H1 (cell line): ENCODE measurements around the gene DTX3. TPM values are rescaled to one million over a fixed set of nuclear protein-coding genes. Genes with fewer than 3 reads are reported as not detected.

ENCODE experiments used
- CTCF ChIA-PET: fragments of 300-600 bp; sonication (Branson Sonifier 250); formaldehyde crosslinking; loops from one replicate; lab custom pipeline; 2021; ENCODE audit not compliant: partially characterized antibody; lab: Charles Lee
- POLR2A ChIA-PET: fragments of 300-600 bp; sonication (Branson Sonifier 250); formaldehyde crosslinking; loops from one replicate; lab custom pipeline; 2021; ENCODE audit warnings: inconsistent platforms; ENCODE audit not compliant: partially characterized antibody; lab: Charles Lee
- DNase-seq, 2 experiments: peaks; one replicate each; pipeline versions ENCODE4 v3.0.0 to v3.0.0-alpha.2; 2010 to 2022; ENCODE audit warnings: low spot score in 2 of 2, low read depth in 1 of 2, mixed read lengths in 1 of 2
- FAIRE-seq: peaks from 2 replicates; lab custom pipeline; 2011; peaks lifted over from hg19 to GRCh38; lab: Jason Lieb, UNC
- H2AFZ ChIP-seq: 2 replicates; pipeline ENCODE4 v1.8.1; 2012; ENCODE audit warnings: low read length, inconsistent platforms
- H2AK5ac ChIP-seq: 2 replicates; pipeline ENCODE4 v1.6.1; 2013; ENCODE audit warnings: low read depth, low read length
- H2BK120ac ChIP-seq: replicated peaks from 2 replicates; pipeline ENCODE3; 2013; ENCODE audit warnings: low read depth, low read length, inconsistent platforms
- H2BK12ac ChIP-seq: 2 replicates; pipeline ENCODE4 v1.6.1; 2013; ENCODE audit warnings: low read depth, low read length
- H2BK15ac ChIP-seq: 2 replicates; pipeline ENCODE4 v1.6.1; 2013; ENCODE audit warnings: low read length
- H2BK20ac ChIP-seq: 2 replicates; pipeline ENCODE4 v1.6.1; 2013; ENCODE audit warnings: low read length
- H2BK5ac ChIP-seq: 2 replicates; pipeline ENCODE4 v1.6.1; 2013; ENCODE audit warnings: low read depth, low read length
- H3K14ac ChIP-seq: 2 replicates; pipeline ENCODE4 v1.6.1; 2013; ENCODE audit warnings: inconsistent platforms; ENCODE audit not compliant: insufficient read length
- H3K18ac ChIP-seq: 2 replicates; pipeline ENCODE4 v1.6.1; 2013; ENCODE audit warnings: low read length; ENCODE audit errors: extremely low read depth
- H3K23ac ChIP-seq: 2 replicates; pipeline ENCODE4 v1.6.1; 2013; ENCODE audit warnings: inconsistent platforms; ENCODE audit not compliant: insufficient read length
- H3K23me2 ChIP-seq: 2 replicates; pipeline ENCODE4 v1.6.1; 2013; ENCODE audit warnings: low read depth, low read length
- H3K27ac ChIP-seq: 2 replicates; pipeline ENCODE4 v1.6.1; 2011; ENCODE audit warnings: low read depth, low read length, inconsistent platforms
- H3K27me3 ChIP-seq, 4 experiments: replicated peaks in 1 of 4; 1 replicate in 1 of 4; 2 replicates in 3 of 4; pipeline versions ENCODE4 v1.6.1 to v1.8.1; 2011 to 2013; ENCODE audit warnings: low read length in 3 of 4, mild to moderate bottlenecking in 3 of 4, inconsistent platforms in 2 of 4, mixed read lengths in 2 of 4, moderate library complexity in 1 of 4; ENCODE audit not compliant: control insufficient read depth in 3 of 4, insufficient read depth in 3 of 4; ENCODE audit errors: extremely low read depth in 1 of 4
- H3K36me3 ChIP-seq, 4 experiments: 2 replicates each; pipeline versions ENCODE4 v1.6.1 to v1.8.1; 2011 to 2013; ENCODE audit warnings: mild to moderate bottlenecking in 4 of 4, low read length in 3 of 4, moderate library complexity in 2 of 4, control low read depth in 1 of 4, inconsistent platforms in 1 of 4; ENCODE audit not compliant: insufficient read depth in 4 of 4, control insufficient read depth in 2 of 4
- H3K4ac ChIP-seq: replicated peaks from 2 replicates; pipeline ENCODE3; 2013; ENCODE audit warnings: low read length, low read depth, mixed read lengths, inconsistent platforms; ENCODE audit not compliant: insufficient read length
- H3K4me1 ChIP-seq, 4 experiments: replicated peaks in 1 of 4; 1 replicate in 1 of 4; 2 replicates in 3 of 4; pipeline versions ENCODE4 v1.6.1 to v1.8.1; 2011 to 2013; ENCODE audit warnings: low read length in 3 of 4, inconsistent platforms in 2 of 4, mixed read lengths in 1 of 4; ENCODE audit not compliant: insufficient read depth in 4 of 4, control insufficient read depth in 3 of 4
- H3K4me2 ChIP-seq, 2 experiments: 2 replicates each; pipeline versions ENCODE4 v1.6.1 to v1.8.1; 2011 to 2013; ENCODE audit warnings: low read depth in 2 of 2, low read length in 2 of 2, control low read depth in 1 of 2, inconsistent platforms in 1 of 2, mild to moderate bottlenecking in 1 of 2; ENCODE audit not compliant: insufficient read depth in 1 of 2
- H3K4me3 ChIP-seq, 4 experiments: fragments of 200-600, 300-600 bp in 1 of 4; sonication (generic), shearing (Covaris generic), sonication (Bioruptor Twin) in 1 of 4; 2 replicates each; pipeline versions ENCODE4 v1.5.1 to v1.8.1; 2011 to 2016; ENCODE audit warnings: low read length in 4 of 4, low read depth in 3 of 4, control low read depth in 2 of 4, inconsistent platforms in 2 of 4, mild to moderate bottlenecking in 2 of 4, mixed read lengths in 1 of 4, moderate library complexity in 1 of 4; ENCODE audit not compliant: insufficient read depth in 2 of 4; ENCODE audit errors: extremely low read depth in 1 of 4
- H3K56ac ChIP-seq: replicated peaks from 2 replicates; pipeline ENCODE3; 2013; ENCODE audit warnings: low read depth, mild to moderate bottlenecking, mixed read lengths, low read length, inconsistent platforms; ENCODE audit not compliant: insufficient read length
- H3K79me1 ChIP-seq: 2 replicates; pipeline ENCODE4 v1.6.1; 2013; ENCODE audit warnings: low read depth, low read length, control low read depth
- H3K79me2 ChIP-seq, 2 experiments: 2 replicates each; pipeline versions ENCODE4 v1.6.1 to v1.8.1; 2012 to 2013; ENCODE audit warnings: low read length in 2 of 2, mild to moderate bottlenecking in 2 of 2, inconsistent platforms in 1 of 2; ENCODE audit not compliant: insufficient read depth in 2 of 2, control insufficient read depth in 1 of 2
- H3K9ac ChIP-seq, 4 experiments: replicated peaks in 1 of 4; 1 replicate in 1 of 4; 2 replicates in 3 of 4; pipeline versions ENCODE4 v1.6.1 to v1.8.1; 2011 to 2013; ENCODE audit warnings: low read depth in 3 of 4, low read length in 3 of 4, control low read depth in 2 of 4, mild to moderate bottlenecking in 2 of 4, moderate library complexity in 2 of 4, inconsistent platforms in 1 of 4; ENCODE audit errors: extremely low read depth in 1 of 4
- H3K9me3 ChIP-seq, 2 experiments: 2 replicates each; pipeline versions ENCODE4 v1.6.1 to v1.8.1; 2012 to 2013; ENCODE audit warnings: mild to moderate bottlenecking in 2 of 2, moderate library complexity in 2 of 2, control low read depth in 1 of 2, inconsistent platforms in 1 of 2, low read depth in 1 of 2, low read length in 1 of 2, mixed read lengths in 1 of 2; ENCODE audit not compliant: insufficient read depth in 2 of 2
- H4K20me1 ChIP-seq, 2 experiments: replicated peaks in 1 of 2; 2 replicates each; pipeline versions ENCODE3 to v1.8.1; 2011 to 2013; ENCODE audit warnings: inconsistent platforms in 2 of 2, low read length in 2 of 2, mild to moderate bottlenecking in 1 of 2; ENCODE audit not compliant: insufficient read depth in 2 of 2, control insufficient read depth in 1 of 2
- H4K5ac ChIP-seq: 2 replicates; pipeline ENCODE4 v1.6.1; 2013; ENCODE audit warnings: low read length, low read depth, mixed read lengths, inconsistent platforms; ENCODE audit not compliant: insufficient read length
- H4K8ac ChIP-seq: 2 replicates; pipeline ENCODE4 v1.8.0; 2013; ENCODE audit warnings: mild to moderate bottlenecking, moderate library complexity, low read length, inconsistent platforms; ENCODE audit not compliant: insufficient read depth; ENCODE audit errors: extremely low read depth
- H4K91ac ChIP-seq: replicated peaks from 2 replicates; pipeline ENCODE3; 2013; ENCODE audit warnings: low read length, mixed read lengths, inconsistent platforms; ENCODE audit not compliant: insufficient read length
- ASH2L ChIP-seq: fragments of 200-600, 300-600 bp; sonication (generic); IDR thresholded peaks from one replicate; pipeline ENCODE4 v1.7.1; 2017; ENCODE audit warnings: low read length
- BCL11A ChIP-seq, 2 experiments: IDR thresholded peaks; one replicate each; pipeline ENCODE4 v1.6.1; 2011; ENCODE audit warnings: low read depth in 2 of 2, low read length in 2 of 2, mild to moderate bottlenecking in 2 of 2
- CBX5 ChIP-seq: fragments of 300-800, 300-1000 bp; sonication (generic); IDR thresholded peaks from 2 replicates; pipeline ENCODE4 v1.7.1; 2016; ENCODE audit warnings: antibody characterized with exemption, low read length, low read depth
- FOSL1 ChIP-seq: IDR thresholded peaks from 2 replicates; pipeline ENCODE4 v1.6.1; 2011; ENCODE audit warnings: mild to moderate bottlenecking, low read depth, low read length, moderate library complexity; ENCODE audit not compliant: insufficient read depth
- MAFK ChIP-seq: IDR thresholded peaks from 2 replicates; pipeline ENCODE4 v1.6.1; 2012; ENCODE audit warnings: low read depth, mild to moderate bottlenecking, improper control_type of control experiment, low read length
- NANOG ChIP-seq: IDR thresholded peaks from 2 replicates; pipeline ENCODE4 v1.6.1; 2011; ENCODE audit warnings: low read length, low read depth, mild to moderate bottlenecking, inconsistent platforms; ENCODE audit not compliant: insufficient read depth, poor library complexity, severe bottlenecking
- POLR2A ChIP-seq, 2 experiments: IDR thresholded peaks; 1 replicate in 1 of 2; 2 replicates in 1 of 2; pipeline ENCODE4 v1.6.1; 2011; ENCODE audit warnings: low read depth in 2 of 2, low read length in 2 of 2, mild to moderate bottlenecking in 2 of 2; ENCODE audit errors: control extremely low read depth in 1 of 2
- RAD21 ChIP-seq, 2 experiments: IDR thresholded peaks in 1 of 2; conservative IDR thresholded peaks in 1 of 2; 2 replicates each; pipeline ENCODE4 v1.6.1; 2011; ENCODE audit warnings: low read depth in 2 of 2, low read length in 2 of 2, improper control_type of control experiment in 1 of 2, inconsistent platforms in 1 of 2, mild to moderate bottlenecking in 1 of 2, moderate library complexity in 1 of 2
- SP4 ChIP-seq: IDR thresholded peaks from 2 replicates; pipeline ENCODE4 v1.6.1; 2012; ENCODE audit warnings: low read length, inconsistent platforms
- TAF1 ChIP-seq: IDR thresholded peaks from 2 replicates; pipeline ENCODE4 v1.6.1; 2011; ENCODE audit warnings: mild to moderate bottlenecking, low read depth, low read length
- TEAD4 ChIP-seq: IDR thresholded peaks from 2 replicates; pipeline ENCODE4 v1.6.1; 2012; ENCODE audit warnings: low read depth, low read length, inconsistent platforms, mixed read lengths
- USF2 ChIP-seq: IDR thresholded peaks from 2 replicates; pipeline ENCODE4 v1.6.1; 2011; ENCODE audit warnings: low read length, improper control_type of control experiment
- WGBS, 2 experiments: shearing (Covaris generic) in 1 of 2; methylation state at CpG; one replicate each; pipeline versions ENCODE4 v1.1.6 to v1.1.7; 2013 to 2015; ENCODE audit warnings: low lambda C conversion rate in 2 of 2, mixed read lengths in 2 of 2, inconsistent platforms in 1 of 2, low coverage in 1 of 2, missing lambda C conversion rate in 1 of 2; ENCODE audit not compliant: insufficient replicate concordance in 2 of 2, insufficient coverage in 1 of 2, insufficient read length in 1 of 2; ENCODE audit errors: extremely low coverage in 1 of 2, missing lambda C conversion rate in 1 of 2; 5-methylcytosine and 5-hydroxymethylcytosine counted together
- polyA plus RNA-seq, 7 experiments: library from polyadenylated mRNA; depleted of rRNA in 3 of 7; stranded (reverse) in 5 of 7; unstranded in 2 of 7; fragments of >200 nt in 5 of 7; fragments of 200-250 nt in 2 of 7; gene quantifications; 1 replicate in 5 of 7; 2 replicates in 1 of 7; 4 replicates in 1 of 7; pipeline versions ENCODE4 v1.2.1 to v1.2.3, GENCODE V29; 2011 to 2013; ENCODE audit warnings: missing spikeins in 2 of 7, mixed read lengths in 2 of 7
- total RNA-seq: library from RNA; stranded (reverse); fragmentation: NEBNext Ultra II Directional; extraction: Animal tissue kit (Norgen Biotek cat#: 25700); gene quantifications from 2 replicates; pipeline ENCODE4 v1.2.1, GENCODE V29; 2021

The DTX3 gene
- total and polyA plus RNA-seq, 2 of the 8 experiments (the other 6 are each of a cell fraction or from before 2014, with no cell fraction given), result 41.8 to 92.5 TPM

GRCh38 chr12:57584050-57584449 lies 20.6 kb upstream of the DTX3 start:
- WGBS, 2 experiments, result 85% methylated on average over 2 of the region's 2 CpGs; no CpG with 5 or more reads in 1 of the 2 experiments
- Histone ChIP-seq H3K9me3 (no peaks in the 10 kb centered on the region), H3K4me3 (no peak overlapping the region), H4K8ac (no peak overlapping the region), H3K27ac (no peak overlapping the region), H2AK5ac (no peak overlapping the region), H3K27me3 (no peaks in the 10 kb centered on the region), H4K20me1 (peaks cover 3 to 4% of the 10 kb centered on the region in 2 experiments), H3K14ac (no peak overlapping the region), H2BK120ac (no peak overlapping the region), H2BK20ac (no peak overlapping the region), H4K91ac (no peak overlapping the region), H4K5ac (no peak overlapping the region), H3K4me1 (no peaks in the 10 kb centered on the region), H2BK12ac (no peak overlapping the region), H2AFZ (no peak overlapping the region), H3K36me3 (peaks cover 7 to 34% (median 11%) of the 10 kb centered on the region in 4 experiments; a peak in 7 of 8 replicates), H3K56ac (no peak overlapping the region), H3K9ac (no peak overlapping the region), H2BK5ac (no peak overlapping the region), H3K23me2 (no peaks in the 10 kb centered on the region), H3K79me2 (no peaks in the 10 kb centered on the region), H3K4me2 (no peak overlapping the region), H3K18ac (no peak overlapping the region), H3K79me1 (no peaks in the 10 kb centered on the region), H3K4ac (no peak overlapping the region), H3K23ac (no peak overlapping the region), H2BK15ac (no peak overlapping the region)
- ChIA-PET CTCF (interaction anchor here (0.7 to 7.8 kb wide), 33 partner anchors 9 to 181 kb away, joined by 3 to 201 read pairs (median 7); partner anchors contain the start of genes ARHGEF25, B4GALNT1, DTX3 and TSPAN31), POLR2A (interaction anchor here (0.7 to 1.6 kb wide), 9 partner anchors 11 to 330 kb away, joined by 3 to 9 read pairs (median 5); partner anchors contain the start of genes ARHGEF25, B4GALNT1 and TSPAN31)
- FAIRE-seq (no peak), DNase-seq (no peak)
- TF ChIP-seq MAFK (no peak), ASH2L (no peak), CBX5 (no peak), RAD21 (IDR thresholded peaks at IDR 0.05 in 1 of 2, conservative IDR thresholded peaks at IDR 0.05 in 1 of 2; ENCODE audit: low read depth in 2 of 2, low read length in 2 of 2) (no peak), TAF1 (no peak), NANOG (no peak), SP4 (no peak), FOSL1 (no peak), BCL11A (IDR thresholded peaks at IDR 0.05; ENCODE audit: low read depth in 2 of 2, low read length in 2 of 2) (no peak), TEAD4 (no peak), POLR2A (IDR thresholded peaks at IDR 0.05; ENCODE audit: control extremely low read depth in 1 of 2, low read depth in 2 of 2, low read length in 2 of 2) (no peak), USF2 (no peak)
